Suppressor macrophage treated with lipopolysaccharide for 4 hours (primary cell): Measurements from ENCODE around the gene ALDH1B1.

Experiments used
- DNase-seq: peaks from one replicate; pipeline ENCODE4 v3.0.0-alpha.2; 2020

The ALDH1B1 gene

DNA sequence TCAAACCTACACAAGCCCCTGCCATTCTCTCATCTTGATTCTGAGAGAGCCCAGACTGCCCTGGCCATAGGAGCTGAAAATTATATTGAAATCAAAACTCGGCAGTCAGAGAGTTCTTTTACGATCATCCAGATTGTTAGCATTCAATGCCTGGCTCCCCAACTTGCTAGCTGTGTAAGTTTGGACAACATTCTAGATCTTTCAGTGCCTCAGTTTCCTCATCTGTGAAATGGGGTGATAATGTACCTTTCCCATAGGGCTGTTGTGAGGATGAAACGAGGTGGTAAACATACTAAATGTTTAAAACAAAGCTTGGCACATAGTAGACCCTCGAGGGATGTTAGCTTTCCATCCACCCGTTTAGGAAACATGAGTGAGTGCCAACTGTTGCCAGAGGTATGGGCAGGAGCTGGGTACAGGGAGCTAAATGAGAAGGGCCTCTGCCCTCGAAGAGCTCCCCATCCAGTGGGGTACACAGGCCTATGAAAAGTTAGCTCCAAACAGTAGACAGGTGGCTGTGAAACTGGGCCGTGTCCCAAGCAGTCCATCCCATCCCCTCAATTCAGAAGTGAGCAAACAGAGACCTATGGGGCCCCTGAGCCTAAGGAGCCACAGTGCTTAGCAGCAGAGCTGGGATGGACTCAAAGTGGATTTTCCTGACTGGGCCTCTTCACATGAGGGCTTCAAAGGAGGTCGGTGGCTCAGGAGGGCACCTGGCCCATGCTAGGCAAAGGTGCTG lies 49.0 kb downstream of the ALDH1B1 start:
- no peak for DNase-seq

DNA sequence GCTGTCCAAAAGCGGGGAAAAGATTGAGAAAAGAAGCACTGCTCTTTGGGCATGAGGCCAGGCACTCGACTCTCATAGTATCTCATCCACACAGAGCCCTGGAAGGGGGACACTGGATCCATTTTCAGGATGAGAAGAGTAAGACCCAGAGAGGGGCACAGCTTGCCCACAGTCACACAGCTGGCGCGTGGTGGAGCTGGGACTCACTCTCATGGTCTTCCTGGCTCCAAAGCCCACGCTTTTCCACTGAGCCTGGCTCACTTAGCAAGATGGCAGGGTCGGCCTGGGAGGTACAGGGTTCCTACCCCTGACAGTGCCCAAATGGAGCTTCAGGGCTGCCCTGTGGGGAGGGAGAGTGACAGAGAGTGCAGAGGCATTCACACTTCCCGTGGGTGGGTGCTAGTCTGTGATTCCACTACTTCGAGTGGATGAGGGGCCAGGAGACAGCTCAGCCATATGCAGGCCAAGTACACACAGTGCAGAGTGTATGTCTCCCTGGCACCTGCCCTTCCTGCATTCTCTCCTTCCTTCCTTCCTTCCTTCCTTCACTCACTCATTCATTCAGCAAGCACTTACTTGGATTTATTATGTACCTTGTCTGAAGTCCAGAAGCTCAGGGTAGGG lies 50.1 kb downstream of the ALDH1B1 start:
- no peak for DNase-seq

DNA sequence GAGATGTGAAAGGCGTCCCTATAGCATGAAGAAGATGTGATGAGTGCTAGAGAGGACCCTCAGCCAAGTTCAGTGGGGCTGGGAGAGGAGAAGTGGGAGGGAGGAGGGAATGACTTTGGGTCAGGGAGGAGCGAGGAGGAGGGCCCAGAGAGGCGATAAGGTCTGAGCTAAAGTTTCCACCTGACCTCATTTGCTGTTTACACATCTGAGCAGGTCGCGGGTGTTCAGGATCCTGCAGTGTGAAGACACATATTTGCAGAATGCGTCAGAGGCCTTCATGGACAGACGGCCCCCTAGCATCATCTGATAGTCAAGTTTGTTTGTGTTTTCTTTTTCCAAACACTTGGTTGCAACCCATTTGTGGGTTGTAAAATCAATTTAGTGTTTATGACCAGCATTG lies 50.7 kb downstream of the ALDH1B1 start:
- no peak for DNase-seq

- no peak for DNase-seq
Observed at GRCh38 chr9:38443597-38443996, 51.1 kb downstream of the ALDH1B1 start.

- DNase-seq: no peak
Observed at GRCh38 chr9:38445154-38446043, 52.9 kb downstream of the ALDH1B1 start.

- DNase-seq: no peak
Observed at GRCh38 chr9:38447703-38448102, 55.2 kb downstream of the ALDH1B1 start.
